ENCODE data around the gene DHRS12.
A peak's percentile ranks its signal among the peaks of the same experiment; 100 is the strongest.

The DHRS12 gene

GRCh38 chr13:51783428-51784094 lies 20.4 kb downstream of the DHRS12 start:
- no peak for DNase-seq

- no peak for DNase-seq
Measured at GRCh38 chr13:51782026-51782710, 21.8 kb downstream of the DHRS12 start.

GRCh38 chr13:51781246-51782022 lies 22.5 kb downstream of the DHRS12 start:
- peak in 1 of 56 donors; percentile 17 for DNase-seq

GRCh38 chr13:51780099-51780498 lies 23.9 kb downstream of the DHRS12 start:
- no peak for DNase-seq

GRCh38 chr13:51778392-51778791 lies 25.6 kb downstream of the DHRS12 start:
- peak in 2 of 56 donors; percentile 18 to 19 for DNase-seq

- DNase-seq, result no peak
Measured at GRCh38 chr13:51777921-51778320, 26.0 kb downstream of the DHRS12 start.

- DNase-seq, result no peak
Measured at GRCh38 chr13:51776179-51776578, 27.8 kb downstream of the DHRS12 start.

GRCh38 chr13:51773515-51773914 lies 30.4 kb downstream of the DHRS12 start:
- no peak for DNase-seq

- peak in 4 of 56 donors; percentile 6 to 20 (median 14) for DNase-seq
Measured at GRCh38 chr13:51772781-51773180, 31.2 kb downstream of the DHRS12 start.

- DNase-seq, result no peak
Measured at GRCh38 chr13:51772105-51772455, 31.9 kb downstream of the DHRS12 start.

GRCh38 chr13:51771418-51772104 lies 32.4 kb downstream of the DHRS12 start:
- DNase-seq, result no peak

- DNase-seq, result no peak
Measured at GRCh38 chr13:51770681-51771417, 33.1 kb downstream of the DHRS12 start.

GRCh38 chr13:51770160-51770559 lies 33.8 kb downstream of the DHRS12 start:
- no peak for DNase-seq

GRCh38 chr13:51769455-51770127 lies 34.4 kb downstream of the DHRS12 start:
- DNase-seq, result peak in 6 of 56 donors; percentile 12 to 36 (median 28)

GRCh38 chr13:51768976-51769375 lies 35.0 kb downstream of the DHRS12 start:
- no peak for DNase-seq

- DNase-seq, result no peak
Measured at GRCh38 chr13:51768378-51768921, 35.5 kb downstream of the DHRS12 start.

GRCh38 chr13:51767100-51767499 lies 36.9 kb downstream of the DHRS12 start:
- DNase-seq, result no peak

- no peak for DNase-seq
Measured at GRCh38 chr13:51765142-51765515, 38.8 kb downstream of the DHRS12 start.

GRCh38 chr13:51764184-51765141 lies 39.5 kb downstream of the DHRS12 start:
- DNase-seq, result peak in 45 of 56 donors; percentile 13 to 84 (median 50)

Data from nucleus accumbens (tissue), 56 donors.